ENCODE data around the gene GCC2.

Gene GCC2

GRCh38 chr2:108441712-108442111 lies 7.3 kb upstream of the GCC2 start:
- H3K4me3 ChIP-seq (ENCODE audit: control insufficient read depth, low read depth, low read length) = no peak overlapping the region
- no peak for TF ChIP-seq CTCF (IDR thresholded peaks at IDR 0.05; ENCODE audit: control insufficient read depth, insufficient read depth, low read depth, low read length, missing control alignments)
- DNase-seq (ENCODE audit: low read depth) = no peak

- no peak overlapping the region for H3K4me3 ChIP-seq (ENCODE audit: control insufficient read depth, low read depth, low read length)
- DNase-seq (ENCODE audit: low read depth) = no peak
- no peak for TF ChIP-seq CTCF (IDR thresholded peaks at IDR 0.05; ENCODE audit: control insufficient read depth, insufficient read depth, low read depth, low read length, missing control alignments)
Measured at GRCh38 chr2:108444941-108445840, 3.8 kb upstream of the GCC2 start.

- no peak for TF ChIP-seq CTCF (IDR thresholded peaks at IDR 0.05; ENCODE audit: control insufficient read depth, insufficient read depth, low read depth, low read length, missing control alignments)
- DNase-seq (ENCODE audit: low read depth) = no peak
- H3K4me3 ChIP-seq (ENCODE audit: control insufficient read depth, low read depth, low read length) = no peak overlapping the region
Measured at GRCh38 chr2:108446703-108447102, 2.3 kb upstream of the GCC2 start.

GRCh38 chr2:108447947-108448677 lies 894 bp upstream of the GCC2 start:
- TF ChIP-seq CTCF (IDR thresholded peaks at IDR 0.05; ENCODE audit: control insufficient read depth, insufficient read depth, low read depth, low read length, missing control alignments) = no peak
- DNase-seq (ENCODE audit: low read depth) = no peak
- peak overlapping the region; percentile 71 for H3K4me3 ChIP-seq (ENCODE audit: control insufficient read depth, low read depth, low read length)

GRCh38 chr2:108449410-108450130 lies 564 bp downstream of the GCC2 start:
- peak overlapping the region; percentile 71 for H3K4me3 ChIP-seq (ENCODE audit: control insufficient read depth, low read depth, low read length)
- no peak for TF ChIP-seq CTCF (IDR thresholded peaks at IDR 0.05; ENCODE audit: control insufficient read depth, insufficient read depth, low read depth, low read length, missing control alignments)
- DNase-seq (ENCODE audit: low read depth) = no peak

GRCh38 chr2:108450863-108451262 lies 1.9 kb downstream of the GCC2 start:
- no peak overlapping the region for H3K4me3 ChIP-seq (ENCODE audit: control insufficient read depth, low read depth, low read length)
- no peak for DNase-seq (ENCODE audit: low read depth)
- TF ChIP-seq CTCF (IDR thresholded peaks at IDR 0.05; ENCODE audit: control insufficient read depth, insufficient read depth, low read depth, low read length, missing control alignments) = no peak

Measured in AG09309 (cell line).